Caco-2 (cell line): Measurements from ENCODE around the gene TMEM109. TPM values are rescaled to one million over a fixed set of nuclear protein-coding genes. Genes with fewer than 3 reads are reported as not detected.
A peak's percentile ranks its signal among the peaks of the same experiment; 100 is the strongest.

Source experiments
- BruUV-seq: library from RNA; stranded (reverse); fragments of 400-500 nt; replicated peaks from 2 replicates; lab custom pipeline; 2021; lab: Mats Ljungman, UMichigan
- CTCF ChIA-PET: fragments of 300-600 bp; sonication (Branson Sonifier 250); formaldehyde crosslinking; loops from one replicate; lab custom pipeline; 2022; ENCODE audit warnings: antibody characterized with exemption; lab: Charles Lee
- POLR2A ChIA-PET: fragments of 300-600 bp; sonication (Branson Sonifier 250); formaldehyde crosslinking; loops from one replicate; lab custom pipeline; 2022; ENCODE audit warnings: antibody characterized with exemption; lab: Charles Lee
- DNase-seq, 2 experiments: peaks; one replicate each; pipeline versions ENCODE4 v3.0.0 to v3.0.0-alpha.2; 2020 to 2022
- H3K27me3 ChIP-seq: replicated peaks from 2 replicates; pipeline ENCODE4 v1.6.0; 2011; ENCODE audit warnings: low read length; ENCODE audit not compliant: control insufficient read depth, insufficient read depth
- H3K36me3 ChIP-seq: 2 replicates; pipeline ENCODE4 v1.5.1; 2011; ENCODE audit warnings: low read length; ENCODE audit not compliant: control insufficient read depth, insufficient read depth
- H3K4me1 ChIP-seq: fragments of 250-450 bp; sonication (Bioruptor Pico); 2 replicates; pipeline ENCODE4 v1.5.1; 2020; ENCODE audit warnings: mild to moderate bottlenecking
- H3K4me3 ChIP-seq: 2 replicates; pipeline ENCODE4 v1.5.1; 2011; ENCODE audit warnings: low read depth, mild to moderate bottlenecking, control low read depth, low read length
- H3K9me3 ChIP-seq: fragments of 250-450 bp; sonication (Bioruptor Pico); 2 replicates; pipeline ENCODE4 v1.5.1; 2020; ENCODE audit warnings: mild to moderate bottlenecking, moderate library complexity
- H3K27ac Mint-ChIP-seq: one replicate; pipeline ENCODE4 v1.8.0; 2022; ENCODE audit warnings: mixed read lengths; ENCODE audit not compliant: unreplicated experiment
- H3K27me3 Mint-ChIP-seq: one replicate; pipeline ENCODE4 v1.8.0; 2022; ENCODE audit warnings: mixed read lengths; ENCODE audit not compliant: insufficient read depth, unreplicated experiment
- H3K36me3 Mint-ChIP-seq: one replicate; pipeline ENCODE4 v1.8.0; 2022; ENCODE audit warnings: mild to moderate bottlenecking, mixed read lengths; ENCODE audit not compliant: insufficient read depth, unreplicated experiment
- H3K4me1 Mint-ChIP-seq: one replicate; pipeline ENCODE4 v1.8.0; 2022; ENCODE audit warnings: low read depth, mixed read lengths; ENCODE audit not compliant: unreplicated experiment
- H3K4me3 Mint-ChIP-seq: one replicate; pipeline ENCODE4 v1.8.0; 2022; ENCODE audit warnings: mild to moderate bottlenecking, moderate library complexity, mixed read lengths; ENCODE audit not compliant: unreplicated experiment
- H3K9me3 Mint-ChIP-seq: one replicate; pipeline ENCODE4 v1.8.0; 2022; ENCODE audit warnings: mixed read lengths; ENCODE audit not compliant: unreplicated experiment
- CTCF ChIP-seq, 2 experiments: fragments of 200-600 bp in 1 of 2; IDR thresholded peaks; 1 replicate in 1 of 2; 2 replicates in 1 of 2; pipeline versions ENCODE4 v1.5.1 to v1.8.0; 2011 to 2022; ENCODE audit warnings: antibody characterized with exemption in 1 of 2, control low read depth in 1 of 2, inconsistent platforms in 1 of 2, low read depth in 1 of 2, low read length in 1 of 2, mild to moderate bottlenecking in 1 of 2, moderate library complexity in 1 of 2; ENCODE audit not compliant: insufficient read depth in 1 of 2, severe bottlenecking in 1 of 2, unreplicated experiment in 1 of 2
- intact Hi-C: fragments of 100-400 bp; cut with micrococcal nuclease; formaldehyde crosslinking; loops from one replicate; pipeline ENCODE4 v1.10.0; 2022; ENCODE audit not compliant: unreplicated experiment
- total RNA-seq: library from RNA; stranded (reverse); gene quantifications from 2 replicates; pipeline ENCODE4 v1.2.3, GENCODE V29; 2022

Gene TMEM109
- total RNA-seq, 1 experiment from 2014 or later, result 91.9 TPM

DNA sequence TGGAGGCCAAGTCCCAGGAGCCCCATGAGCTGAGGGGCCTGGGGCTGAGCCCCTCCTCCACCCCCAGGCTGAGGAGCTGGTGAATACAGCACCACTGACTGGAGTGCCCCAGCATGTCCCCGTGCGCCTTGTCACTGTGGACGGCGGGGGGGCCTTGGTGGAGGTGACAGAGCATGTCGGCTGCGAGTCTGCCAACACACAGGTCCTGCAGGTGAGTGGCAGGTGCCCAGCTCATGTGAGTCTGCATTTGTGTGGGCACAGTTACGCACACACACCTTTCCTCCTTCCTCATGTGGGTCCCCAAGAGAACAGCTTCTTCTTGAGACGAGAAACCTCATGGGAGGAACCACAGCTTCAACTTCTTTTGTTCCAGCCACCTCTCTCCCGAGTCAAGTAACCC is 18.0 kb downstream of the TMEM109 start:
- Mint-ChIP-seq H3K9me3 (no peaks in the 10 kb centered on the region), H3K4me1 (no peaks in the 10 kb centered on the region), H3K36me3 (peaks cover 24% of the 10 kb centered on the region), H3K27me3 (no peaks in the 10 kb centered on the region), H3K27ac (no peak overlapping the region), H3K4me3 (no peak overlapping the region)
- H3K4me3 ChIP-seq, result no peak overlapping the region
- DNase-seq, result no peak
- TF ChIP-seq CTCF (IDR thresholded peaks at IDR 0.05; ENCODE audit: insufficient read depth in 1 of 2, low read depth in 1 of 2, low read length in 1 of 2, severe bottlenecking in 1 of 2, unreplicated experiment in 1 of 2), result no peak
- POLR2A ChIA-PET, result no interaction called here
- no TSS peak for BruUV-seq
- CTCF ChIA-PET, result no interaction called here
- no peaks in the 10 kb centered on the region for H3K27me3 ChIP-seq
- H3K4me1 ChIP-seq, result no peaks in the 10 kb centered on the region
- H3K9me3 ChIP-seq, result no peaks in the 10 kb centered on the region
- intact Hi-C loops, result no loop called here
- H3K36me3 ChIP-seq, result peaks cover 3% of the 10 kb centered on the region

GRCh38 chr11:60932605-60933356 is 18.8 kb downstream of the TMEM109 start:
- H3K4me1 ChIP-seq, result no peaks in the 10 kb centered on the region
- H3K36me3 ChIP-seq, result peaks cover 3% of the 10 kb centered on the region
- ChIA-PET POLR2A (interaction anchor here (1.0 kb wide), 1 partner anchor 19 kb away, joined by 3 read pairs; the partner anchor contains the start of gene TMEM109), CTCF (no interaction called here)
- H3K4me3 Mint-ChIP-seq, result no peak overlapping the region
- H3K27me3 ChIP-seq, result no peaks in the 10 kb centered on the region
- intact Hi-C loops, result no loop called here
- H3K9me3 ChIP-seq, result no peaks in the 10 kb centered on the region
- H3K9me3 Mint-ChIP-seq, result no peaks in the 10 kb centered on the region
- peaks cover 24% of the 10 kb centered on the region for H3K36me3 Mint-ChIP-seq
- no peak for TF ChIP-seq CTCF (IDR thresholded peaks at IDR 0.05; ENCODE audit: insufficient read depth in 1 of 2, low read depth in 1 of 2, low read length in 1 of 2, severe bottlenecking in 1 of 2, unreplicated experiment in 1 of 2)
- peak in 1 of 2 experiments; percentile 62 for DNase-seq
- H3K4me1 Mint-ChIP-seq, result no peaks in the 10 kb centered on the region
- H3K4me3 ChIP-seq, result no peak overlapping the region
- H3K27me3 Mint-ChIP-seq, result no peaks in the 10 kb centered on the region
- H3K27ac Mint-ChIP-seq, result no peak overlapping the region
- BruUV-seq, result no TSS peak

- POLR2A ChIA-PET, result interaction anchor here (1.0 kb wide), 1 partner anchor 20 kb away, joined by 3 read pairs; the partner anchor contains the start of gene TMEM109
- H3K27me3 ChIP-seq, result no peaks in the 10 kb centered on the region
- no peak for TF ChIP-seq CTCF (IDR thresholded peaks at IDR 0.05; ENCODE audit: insufficient read depth in 1 of 2, low read depth in 1 of 2, low read length in 1 of 2, severe bottlenecking in 1 of 2, unreplicated experiment in 1 of 2)
- Mint-ChIP-seq H3K4me3 (no peak overlapping the region), H3K9me3 (no peaks in the 10 kb centered on the region), H3K27me3 (no peaks in the 10 kb centered on the region), H3K36me3 (peaks cover 24% of the 10 kb centered on the region), H3K27ac (no peak overlapping the region), H3K4me1 (no peaks in the 10 kb centered on the region)
- no peaks in the 10 kb centered on the region for H3K9me3 ChIP-seq
- CTCF ChIA-PET, result no interaction called here
- BruUV-seq, result no TSS peak
- H3K4me1 ChIP-seq, result no peaks in the 10 kb centered on the region
- no peak for DNase-seq
- intact Hi-C loops, result no loop called here
- peaks cover 3% of the 10 kb centered on the region for H3K36me3 ChIP-seq
- no peak overlapping the region for H3K4me3 ChIP-seq
These were observed 19.6 kb downstream of the TMEM109 start for GRCh38 chr11:60933416-60934123.
